H9 (cell line): Measurements from ENCODE around the gene PRTN3. TPM values are rescaled to one million over a fixed set of nuclear protein-coding genes. Genes with fewer than 3 reads are reported as not detected.

Experiments used
- DNase-seq: peaks from one replicate; pipeline ENCODE4 v3.0.0-alpha.2; 2017
- H2AFZ ChIP-seq: one replicate; pipeline ENCODE4 v1.6.1; 2013; ENCODE audit warnings: mild to moderate bottlenecking, low read length, control low read depth, moderate library complexity
- H2AK5ac ChIP-seq: 2 replicates; pipeline ENCODE4 v1.6.1; 2013; ENCODE audit warnings: low read length, control low read depth, mixed read lengths; ENCODE audit not compliant: insufficient read length
- H2BK120ac ChIP-seq: one replicate; pipeline ENCODE4 v1.6.1; 2013; ENCODE audit warnings: low read depth, mild to moderate bottlenecking, low read length, control low read depth, inconsistent platforms; ENCODE audit not compliant: poor library complexity, severe bottlenecking
- H2BK12ac ChIP-seq: 2 replicates; pipeline ENCODE4 v1.6.1; 2013; ENCODE audit warnings: low read length, control low read depth, mixed read lengths, low read depth; ENCODE audit not compliant: insufficient read length
- H2BK15ac ChIP-seq: 2 replicates; pipeline ENCODE4 v1.6.1; 2013; ENCODE audit warnings: low read depth, low read length, control low read depth
- H2BK20ac ChIP-seq: one replicate; pipeline ENCODE4 v1.6.1; 2013; ENCODE audit warnings: low read depth, mild to moderate bottlenecking, low read length, control low read depth, inconsistent platforms; ENCODE audit not compliant: poor library complexity, severe bottlenecking
- H2BK5ac ChIP-seq: 2 replicates; pipeline ENCODE4 v1.6.1; 2013; ENCODE audit warnings: low read length, control low read depth, mixed read lengths; ENCODE audit not compliant: insufficient read length
- H3K14ac ChIP-seq: 2 replicates; pipeline ENCODE4 v1.6.1; 2013; ENCODE audit warnings: low read length, control low read depth; ENCODE audit not compliant: insufficient read depth
- H3K18ac ChIP-seq: 2 replicates; pipeline ENCODE4 v1.6.1; 2013; ENCODE audit warnings: low read depth, mild to moderate bottlenecking, mixed read lengths, low read length, control low read depth; ENCODE audit not compliant: insufficient read length
- H3K23ac ChIP-seq: 2 replicates; pipeline ENCODE4 v1.6.1; 2013; ENCODE audit warnings: low read length, control low read depth, mixed read lengths, low read depth; ENCODE audit not compliant: insufficient read length
- H3K23me2 ChIP-seq: 2 replicates; pipeline ENCODE4 v1.6.1; 2013; ENCODE audit warnings: low read depth, mild to moderate bottlenecking, mixed read lengths, low read length, control low read depth; ENCODE audit not compliant: insufficient read length, poor library complexity, severe bottlenecking
- H3K27ac ChIP-seq: 2 replicates; pipeline ENCODE4 v1.5.1; 2013; ENCODE audit warnings: low read length, control low read depth, mixed read lengths, low read depth; ENCODE audit not compliant: insufficient read length
- H3K27me3 ChIP-seq: 2 replicates; pipeline ENCODE4 v1.6.1; 2013; ENCODE audit warnings: low read length, control low read depth, inconsistent platforms; ENCODE audit not compliant: insufficient read depth
- H3K4ac ChIP-seq: 2 replicates; pipeline ENCODE4 v1.6.1; 2013; ENCODE audit warnings: low read depth, mild to moderate bottlenecking, control low read depth, inconsistent platforms, low read length, moderate library complexity
- H3K4me1 ChIP-seq: 2 replicates; pipeline ENCODE4 v1.6.1; 2013; ENCODE audit warnings: low read length, control low read depth, inconsistent platforms; ENCODE audit not compliant: insufficient read depth
- H3K4me2 ChIP-seq: 2 replicates; pipeline ENCODE4 v1.6.1; 2013; ENCODE audit warnings: low read length, control low read depth, mixed read lengths; ENCODE audit not compliant: insufficient read length, insufficient read depth
- H3K56ac ChIP-seq: 2 replicates; pipeline ENCODE4 v1.6.1; 2013; ENCODE audit warnings: low read depth, mild to moderate bottlenecking, mixed read lengths, low read length, control low read depth; ENCODE audit not compliant: insufficient read length
- H3K79me1 ChIP-seq: 2 replicates; pipeline ENCODE4 v1.6.1; 2013; ENCODE audit warnings: low read depth, mild to moderate bottlenecking, moderate library complexity, low read length, control low read depth, inconsistent platforms; ENCODE audit not compliant: insufficient read depth, poor library complexity, severe bottlenecking
- H3K79me2 ChIP-seq: 2 replicates; pipeline ENCODE4 v1.6.1; 2013; ENCODE audit warnings: low read length, control low read depth, inconsistent platforms; ENCODE audit not compliant: insufficient read depth
- H3K9ac ChIP-seq: 2 replicates; pipeline ENCODE4 v1.6.1; 2013; ENCODE audit warnings: low read length, control low read depth, mixed read lengths; ENCODE audit not compliant: insufficient read length; ENCODE audit errors: extremely low read depth
- H3K9me3 ChIP-seq: one replicate; pipeline ENCODE4 v1.6.1; 2013; ENCODE audit warnings: low read depth, low read length, inconsistent platforms; ENCODE audit not compliant: control insufficient read depth
- H3T11ph ChIP-seq: one replicate; pipeline ENCODE4 v1.6.1; 2013; ENCODE audit warnings: mild to moderate bottlenecking, low read length, control low read depth, inconsistent platforms
- H4K20me1 ChIP-seq: one replicate; pipeline ENCODE4 v1.6.1; 2013; ENCODE audit not compliant: control insufficient read depth, insufficient read length, insufficient read depth
- H4K5ac ChIP-seq: 2 replicates; pipeline ENCODE4 v1.6.1; 2013; ENCODE audit warnings: low read depth, mild to moderate bottlenecking, mixed read lengths, low read length, control low read depth; ENCODE audit not compliant: insufficient read length
- H4K8ac ChIP-seq: replicated peaks from 2 replicates; pipeline ENCODE4 v1.6.1; 2013; ENCODE audit warnings: low read length, control low read depth, mixed read lengths, low read depth; ENCODE audit not compliant: insufficient read length
- H4K91ac ChIP-seq: 2 replicates; pipeline ENCODE4 v1.6.1; 2013; ENCODE audit warnings: low read depth, mild to moderate bottlenecking, moderate library complexity, mixed read lengths, low read length, control low read depth; ENCODE audit not compliant: insufficient read length
- H3K27ac Mint-ChIP-seq, 3 experiments: 2 replicates in 2 of 3; 3 replicates in 1 of 3; pipeline ENCODE4 v1.8.0; 2020 to 2021; ENCODE audit warnings: mixed read lengths in 3 of 3, mild to moderate bottlenecking in 1 of 3, moderate library complexity in 1 of 3
- H3K27me3 Mint-ChIP-seq: 2 replicates; pipeline ENCODE4 v1.8.0; 2021; ENCODE audit warnings: low read depth, mild to moderate bottlenecking, moderate library complexity, mixed read lengths
- H3K36me3 Mint-ChIP-seq, 3 experiments: 2 replicates in 2 of 3; 3 replicates in 1 of 3; pipeline ENCODE4 v1.8.0; 2020 to 2021; ENCODE audit warnings: low read depth in 3 of 3, mixed read lengths in 3 of 3; ENCODE audit not compliant: insufficient read depth in 1 of 3
- H3K4me1 Mint-ChIP-seq, 2 experiments: 2 replicates each; pipeline ENCODE4 v1.8.0; 2020; ENCODE audit warnings: mixed read lengths in 2 of 2
- H3K4me3 Mint-ChIP-seq, 2 experiments: 2 replicates in 1 of 2; 3 replicates in 1 of 2; pipeline ENCODE4 v1.8.0; 2020 to 2021; ENCODE audit warnings: mild to moderate bottlenecking in 2 of 2, mixed read lengths in 2 of 2, moderate library complexity in 1 of 2
- H3K9me3 Mint-ChIP-seq, 2 experiments: 2 replicates in 1 of 2; 3 replicates in 1 of 2; pipeline ENCODE4 v1.8.0; 2020; ENCODE audit warnings: mild to moderate bottlenecking in 2 of 2, mixed read lengths in 2 of 2, moderate library complexity in 1 of 2
- CTCF ChIP-seq: fragments of 200-600 bp; sonication (generic); conservative IDR thresholded peaks from 3 replicates; pipeline ENCODE4 v1.8.0; 2021; ENCODE audit warnings: antibody characterized with exemption, mild to moderate bottlenecking
- WGBS: extraction: QIAGEN DNeasy Blood & Tissue Kit; methylation state at CpG from one replicate; pipeline ENCODE4 v1.1.7; 2013; ENCODE audit warnings: missing lambda C conversion rate, low lambda C conversion rate, mixed read lengths; ENCODE audit not compliant: insufficient read length; ENCODE audit errors: extremely low coverage; 5-methylcytosine and 5-hydroxymethylcytosine counted together
- total RNA-seq: library from RNA; stranded (reverse); gene quantifications from 2 replicates; pipeline ENCODE4 v1.2.1, GENCODE V29; 2021

The PRTN3 gene
- total RNA-seq, 1 experiment from 2014 or later: 0.31 TPM

- Mint-ChIP-seq H3K27me3 (peaks cover 60% of the 10 kb centered on the region), H3K9me3 (peaks cover 0 to 4% of the 10 kb centered on the region in 2 experiments; a peak in 2 of 5 replicates), H3K4me3 (peak overlapping the region; percentile 23 to 77; a peak in 4 of 5 replicates), H3K27ac (no peak overlapping the region), H3K36me3 (no peaks in the 10 kb centered on the region; a peak in 1 of 7 replicates), H3K4me1 (peaks cover 2 to 11% of the 10 kb centered on the region in 2 experiments; a peak in 2 of 4 replicates)
- Histone ChIP-seq H3K79me1 (no peaks in the 10 kb centered on the region), H3K79me2 (no peaks in the 10 kb centered on the region), H2BK12ac (no peak overlapping the region), H3K56ac (no peak overlapping the region), H3K18ac (no peak overlapping the region), H3K4ac (no peak overlapping the region), H3K23me2 (peaks cover 2% of the 10 kb centered on the region), H4K5ac (no peak overlapping the region), H3K4me1 (no peaks in the 10 kb centered on the region), H3K27ac (no peak overlapping the region), H2BK120ac (no peak overlapping the region), H3K27me3 (peaks cover 3% of the 10 kb centered on the region; the same call in 1 of the 2 replicates), H2BK15ac (no peak overlapping the region), H4K91ac (no peak overlapping the region), H2BK5ac (no peak overlapping the region), H3K9me3 (no peaks in the 10 kb centered on the region), H3K14ac (no peak overlapping the region), H4K8ac (no peak overlapping the region), H3T11ph (no peak overlapping the region), H3K23ac (no peak overlapping the region), H3K9ac (no peak overlapping the region), H3K4me2 (no peak overlapping the region), H2AFZ (no peak overlapping the region), H2BK20ac (no peak overlapping the region), H2AK5ac (no peak overlapping the region), H4K20me1 (no peaks in the 10 kb centered on the region)
- TF ChIP-seq CTCF: no peak
- no CpG with 5 or more reads among the region's 11 CpGs for WGBS
- DNase-seq: no peak
Observed at GRCh38 chr19:844546-844971, 3.8 kb downstream of the PRTN3 start.
